Smooth muscle cell (in vitro differentiated cells): ENCODE measurements around the gene FMN1. TPM values are rescaled to one million over a fixed set of nuclear protein-coding genes. Genes with fewer than 3 reads are reported as not detected.

ENCODE experiments used
- DNase-seq: peaks from one replicate; lab custom pipeline; 2025; ENCODE audit not compliant: unreplicated experiment; lab: John Stamatoyannopoulos, UW
- H2AFZ ChIP-seq: fragments of 200-600 bp; sonication (generic); 2 replicates; pipeline ENCODE4 v1.6.0; 2016; ENCODE audit warnings: antibody characterized with exemption, low read depth, mild to moderate bottlenecking
- H3F3A ChIP-seq: fragments of 200-600 bp; sonication (generic); 2 replicates; pipeline ENCODE4 v1.6.0; 2017; ENCODE audit warnings: antibody characterized with exemption, low read depth
- H3K27ac ChIP-seq: fragments of 200-600 bp; sonication (generic); 2 replicates; pipeline ENCODE4 v1.5.1; 2016; ENCODE audit warnings: low read depth, mild to moderate bottlenecking
- H3K27me3 ChIP-seq: fragments of 200-600 bp; sonication (generic); 2 replicates; pipeline ENCODE4 v1.6.1; 2016; ENCODE audit warnings: low read depth, mild to moderate bottlenecking
- H3K36me3 ChIP-seq: fragments of 200-600 bp; sonication (generic); 2 replicates; pipeline ENCODE4 v1.5.1; 2016; ENCODE audit warnings: low read depth
- H3K4me1 ChIP-seq: fragments of 200-600 bp; sonication (generic); 2 replicates; pipeline ENCODE4 v1.5.1; 2016; ENCODE audit warnings: low read depth
- H3K4me2 ChIP-seq: fragments of 200-600 bp; sonication (generic); 2 replicates; pipeline ENCODE4 v1.6.0; 2016; ENCODE audit warnings: mild to moderate bottlenecking
- H3K4me3 ChIP-seq: fragments of 200-600 bp; sonication (generic); 2 replicates; pipeline ENCODE4 v1.5.1; 2016; ENCODE audit warnings: mild to moderate bottlenecking
- H3K79me2 ChIP-seq: fragments of 200-600 bp; sonication (generic); 2 replicates; pipeline ENCODE4 v1.6.0; 2016; ENCODE audit warnings: low read depth, mild to moderate bottlenecking
- H3K9ac ChIP-seq: fragments of 200-600 bp; sonication (generic); 2 replicates; pipeline ENCODE4 v1.6.0; 2016; ENCODE audit warnings: low read depth
- H3K9me3 ChIP-seq: fragments of 200-600 bp; sonication (generic); replicated peaks from 2 replicates; pipeline ENCODE4 v1.5.1; 2016; ENCODE audit warnings: low read depth
- H4K20me1 ChIP-seq: fragments of 200-600 bp; sonication (generic); 2 replicates; pipeline ENCODE4 v1.6.0; 2016; ENCODE audit warnings: low read depth
- CTCF ChIP-seq: fragments of 200-600 bp; sonication (generic); IDR thresholded peaks from 2 replicates; pipeline ENCODE4 v1.5.1; 2017; ENCODE audit warnings: borderline replicate concordance, mild to moderate bottlenecking, antibody characterized with exemption; ENCODE audit not compliant: insufficient read depth, poor library complexity, severe bottlenecking
- WGBS: methylation state at CpG from one replicate; pipeline ENCODE4 v1.1.7; 2016; ENCODE audit warnings: low lambda C conversion rate; 5-methylcytosine and 5-hydroxymethylcytosine counted together
- polyA plus RNA-seq: library from polyadenylated mRNA; unstranded; fragments of >200 nt; fragmentation: Nextera tagmentation; extraction: Ambion mirVana; gene quantifications from 2 replicates; pipeline ENCODE4 v1.2.1, GENCODE V29; 2016
- total RNA-seq: library from RNA; depleted of rRNA; stranded (reverse); fragments of >200 nt; gene quantifications from 2 replicates; pipeline ENCODE4 v1.2.3, GENCODE V29; 2014

Gene FMN1
- total and polyA plus RNA-seq, 2 experiments from 2014 or later: 0.08 to 4.0 TPM

GRCh38 chr15:32743411-32744140 lies 450.9 kb downstream of the FMN1 start:
- DNase-seq: no peak
- no peak overlapping the region for H2AFZ ChIP-seq
- no peaks in the 10 kb centered on the region for H3K9me3 ChIP-seq
- no peak for TF ChIP-seq CTCF
- H3K9ac ChIP-seq: no peak overlapping the region
- H3K79me2 ChIP-seq: no peaks in the 10 kb centered on the region
- no peaks in the 10 kb centered on the region for H4K20me1 ChIP-seq
- H3K27ac ChIP-seq: no peak overlapping the region
- H3K4me3 ChIP-seq: no peak overlapping the region
- H3F3A ChIP-seq: no peaks in the 10 kb centered on the region
- H3K4me2 ChIP-seq: no peak overlapping the region
- no peaks in the 10 kb centered on the region for H3K27me3 ChIP-seq
- H3K36me3 ChIP-seq: no peaks in the 10 kb centered on the region
- H3K4me1 ChIP-seq: no peaks in the 10 kb centered on the region
- 55% methylated on average over 5 of the region's 5 CpGs for WGBS

- Histone ChIP-seq H3K9me3 (no peaks in the 10 kb centered on the region), H3K4me3 (no peak overlapping the region), H2AFZ (no peak overlapping the region), H3K4me1 (no peaks in the 10 kb centered on the region), H3K9ac (no peak overlapping the region), H3F3A (no peaks in the 10 kb centered on the region), H3K27me3 (no peaks in the 10 kb centered on the region), H3K79me2 (no peaks in the 10 kb centered on the region), H3K36me3 (no peaks in the 10 kb centered on the region), H3K4me2 (no peak overlapping the region), H4K20me1 (no peaks in the 10 kb centered on the region), H3K27ac (no peak overlapping the region)
- DNase-seq: no peak
- no peak for TF ChIP-seq CTCF
- 82% methylated on average over 1 of the region's 1 CpG for WGBS
These were observed 454.9 kb downstream of the FMN1 start for GRCh38 chr15:32739522-32740063.

GRCh38 chr15:32738666-32739065 lies 455.8 kb downstream of the FMN1 start:
- TF ChIP-seq CTCF: no peak
- H3K4me2 ChIP-seq: no peak overlapping the region
- no peak overlapping the region for H3K4me3 ChIP-seq
- H2AFZ ChIP-seq: no peak overlapping the region
- no peaks in the 10 kb centered on the region for H3K4me1 ChIP-seq
- H3K27me3 ChIP-seq: no peaks in the 10 kb centered on the region
- DNase-seq: no peak
- no peak overlapping the region for H3K27ac ChIP-seq
- no peak overlapping the region for H3K9ac ChIP-seq
- no peaks in the 10 kb centered on the region for H3K9me3 ChIP-seq
- no peaks in the 10 kb centered on the region for H3K79me2 ChIP-seq
- no peaks in the 10 kb centered on the region for H3F3A ChIP-seq
- no peaks in the 10 kb centered on the region for H4K20me1 ChIP-seq
- H3K36me3 ChIP-seq: no peaks in the 10 kb centered on the region
- WGBS: 87% methylated on average over 1 of the region's 1 CpG

GRCh38 chr15:32737304-32737703 lies 457.2 kb downstream of the FMN1 start:
- Histone ChIP-seq H3K9me3 (no peaks in the 10 kb centered on the region), H3K4me3 (no peak overlapping the region), H3K9ac (no peak overlapping the region), H3K27ac (no peak overlapping the region), H3K36me3 (no peaks in the 10 kb centered on the region), H2AFZ (no peak overlapping the region), H4K20me1 (no peaks in the 10 kb centered on the region), H3K27me3 (no peaks in the 10 kb centered on the region), H3F3A (no peaks in the 10 kb centered on the region), H3K4me1 (no peaks in the 10 kb centered on the region), H3K4me2 (no peak overlapping the region), H3K79me2 (no peaks in the 10 kb centered on the region)
- no peak for TF ChIP-seq CTCF
- no peak for DNase-seq
- 92% methylated on average over 4 of the region's 4 CpGs for WGBS
